ENCODE measurements around the gene TMEM176B.

Gene TMEM176B

DNA sequence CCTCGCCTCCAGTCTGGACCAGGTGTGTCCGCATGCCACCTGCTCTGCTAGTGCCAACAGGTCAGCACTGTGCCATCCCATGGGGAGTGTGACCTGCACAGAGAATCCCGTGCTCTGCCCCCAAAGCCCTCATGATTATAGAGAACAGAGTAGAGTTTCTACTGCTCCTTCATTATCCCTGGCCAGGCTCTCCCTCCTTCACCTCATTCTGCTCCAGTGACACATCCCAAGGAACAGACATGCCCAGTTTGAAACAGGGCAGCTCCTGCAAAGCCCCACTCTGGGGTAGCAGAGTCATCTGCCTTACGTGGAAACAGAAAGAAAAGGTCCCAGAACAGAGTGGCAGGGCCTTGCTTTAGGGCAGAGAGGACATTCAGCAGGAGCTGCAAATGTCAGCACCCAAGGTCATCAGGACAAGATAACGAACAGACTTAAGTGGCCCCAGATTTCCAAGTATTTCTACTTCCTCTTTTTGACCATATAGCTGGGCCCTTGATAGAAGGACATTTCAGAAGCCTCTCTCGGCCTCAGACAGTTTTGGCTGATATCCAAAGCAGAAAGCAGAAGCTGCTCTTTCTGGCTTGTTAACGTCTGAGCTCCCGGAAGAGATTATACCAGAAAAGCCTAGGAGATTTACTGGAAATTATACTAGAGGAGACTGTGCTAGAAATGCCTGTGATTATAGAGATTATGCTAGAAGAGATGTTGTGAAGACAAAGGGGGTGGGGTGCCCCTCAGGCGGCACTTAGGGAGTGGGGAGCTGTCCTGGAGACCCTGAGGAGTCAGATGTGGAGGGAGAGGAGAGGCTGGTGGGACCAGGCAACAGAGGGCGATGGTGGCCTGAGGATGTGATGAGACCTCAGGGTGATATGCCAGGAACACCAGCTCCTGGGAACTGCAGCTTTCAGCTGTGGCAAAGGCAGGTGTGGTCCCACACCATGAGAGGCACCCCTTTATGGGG, 12.6 kb downstream of the TMEM176B start:
- TF ChIP-seq, protein P1, sequence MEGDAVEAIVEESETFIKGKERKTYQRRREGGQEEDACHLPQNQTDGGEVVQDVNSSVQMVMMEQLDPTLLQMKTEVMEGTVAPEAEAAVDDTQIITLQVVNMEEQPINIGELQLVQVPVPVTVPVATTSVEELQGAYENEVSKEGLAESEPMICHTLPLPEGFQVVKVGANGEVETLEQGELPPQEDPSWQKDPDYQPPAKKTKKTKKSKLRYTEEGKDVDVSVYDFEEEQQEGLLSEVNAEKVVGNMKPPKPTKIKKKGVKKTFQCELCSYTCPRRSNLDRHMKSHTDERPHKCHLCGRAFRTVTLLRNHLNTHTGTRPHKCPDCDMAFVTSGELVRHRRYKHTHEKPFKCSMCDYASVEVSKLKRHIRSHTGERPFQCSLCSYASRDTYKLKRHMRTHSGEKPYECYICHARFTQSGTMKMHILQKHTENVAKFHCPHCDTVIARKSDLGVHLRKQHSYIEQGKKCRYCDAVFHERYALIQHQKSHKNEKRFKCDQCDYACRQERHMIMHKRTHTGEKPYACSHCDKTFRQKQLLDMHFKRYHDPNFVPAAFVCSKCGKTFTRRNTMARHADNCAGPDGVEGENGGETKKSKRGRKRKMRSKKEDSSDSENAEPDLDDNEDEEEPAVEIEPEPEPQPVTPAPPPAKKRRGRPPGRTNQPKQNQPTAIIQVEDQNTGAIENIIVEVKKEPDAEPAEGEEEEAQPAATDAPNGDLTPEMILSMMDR (conservative IDR thresholded peaks at IDR 0.05) = peak; percentile 45
- H3K27ac ChIP-seq = peak overlapping the region; percentile 81

DNA sequence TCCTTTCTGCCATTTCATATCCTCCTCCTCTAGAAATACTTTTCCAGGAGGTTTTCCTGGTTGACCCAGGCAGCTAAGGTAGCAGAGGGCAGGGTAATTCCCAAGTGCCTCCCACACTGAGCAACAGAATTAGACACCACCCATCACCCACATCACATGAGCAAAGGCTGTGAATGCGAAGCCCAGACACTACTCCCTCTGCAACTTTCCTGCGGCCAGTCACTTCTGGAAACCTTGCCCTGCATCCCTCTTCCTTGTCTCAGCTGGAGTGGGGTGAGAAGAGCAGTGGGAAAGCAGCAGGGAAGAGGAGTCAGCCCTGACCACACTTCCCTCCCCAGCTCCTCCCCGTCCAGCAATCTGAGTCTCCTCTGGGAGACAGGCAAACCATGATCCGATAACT, 15.2 kb downstream of the TMEM176B start:
- TF ChIP-seq, protein P1 (conservative IDR thresholded peaks at IDR 0.05) = no peak
- peak overlapping the region; percentile 66 for H3K27ac ChIP-seq

DNA sequence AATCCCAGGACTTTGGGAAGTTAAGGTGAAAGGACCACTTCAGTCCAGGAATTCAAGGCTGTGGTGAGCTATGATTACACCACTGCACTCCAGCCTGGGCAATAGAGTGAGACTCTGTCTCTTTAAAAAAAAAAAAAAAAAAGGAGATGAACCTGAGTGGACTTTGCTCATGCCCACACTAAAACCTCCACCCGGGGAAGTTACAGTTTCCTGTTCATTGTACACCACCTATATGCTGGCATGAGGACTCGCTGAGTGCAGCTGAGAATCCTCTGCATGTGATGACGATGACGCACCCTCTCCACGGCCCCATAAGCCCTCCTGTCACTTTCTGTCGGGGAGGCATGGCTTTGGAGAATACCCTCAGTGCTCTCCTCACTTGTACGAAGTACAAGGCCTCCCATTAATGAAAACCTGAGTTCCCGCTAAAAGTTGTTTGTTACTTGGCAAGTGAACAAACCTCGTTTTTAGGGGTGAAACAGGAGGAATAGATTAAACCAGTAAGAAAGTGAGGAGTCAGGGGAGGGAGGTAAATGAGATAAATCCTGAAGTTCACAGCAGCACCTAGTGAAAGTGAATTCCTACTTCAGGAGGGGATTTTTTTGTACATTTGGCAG, 15.9 kb downstream of the TMEM176B start:
- H3K27ac ChIP-seq = peak overlapping the region; percentile 66
- TF ChIP-seq, protein P1 (conservative IDR thresholded peaks at IDR 0.05) = no peak

DNA sequence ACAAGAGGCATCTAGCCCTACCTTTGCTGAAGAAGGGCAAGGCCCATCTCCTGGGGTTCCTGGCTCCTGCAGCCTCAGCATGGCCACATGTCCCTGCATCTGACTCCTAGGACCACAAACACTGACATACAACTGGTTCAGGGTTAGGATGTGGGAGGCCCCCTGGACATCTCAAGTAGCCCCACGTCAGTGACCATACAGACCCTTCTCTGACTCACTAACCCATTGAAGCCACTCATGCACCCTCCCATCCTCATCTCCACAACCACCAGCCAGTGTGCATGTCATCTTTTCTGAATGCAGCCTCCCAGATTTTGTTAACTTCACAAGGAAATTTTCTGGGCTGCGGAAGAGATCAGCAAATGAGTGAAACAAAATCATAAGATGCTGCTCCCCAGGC, 18.2 kb downstream of the TMEM176B start:
- TF ChIP-seq, protein P1 (conservative IDR thresholded peaks at IDR 0.05) = no peak
- peak overlapping the region; percentile 69 for H3K27ac ChIP-seq

DNA sequence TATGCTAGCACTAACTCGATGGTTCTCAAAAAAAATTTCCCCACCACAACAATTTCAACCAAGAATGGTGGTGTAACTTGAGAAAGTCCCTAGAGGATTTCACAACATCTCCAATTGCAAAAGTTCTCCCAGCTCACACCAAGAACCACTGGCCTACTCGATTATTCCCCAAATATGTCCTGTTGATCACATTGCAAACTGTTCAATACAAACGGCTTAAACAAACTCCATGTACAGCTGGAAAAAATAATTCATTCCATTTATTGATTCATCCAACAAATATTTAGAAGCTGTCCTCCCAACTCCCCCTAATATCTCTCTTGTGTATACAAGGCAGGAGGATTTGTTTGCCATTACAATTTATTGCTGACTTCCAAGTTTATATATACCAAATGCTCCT, 19.1 kb downstream of the TMEM176B start:
- H3K27ac ChIP-seq = peak overlapping the region; percentile 69
- TF ChIP-seq, protein P1 (conservative IDR thresholded peaks at IDR 0.05) = no peak

DNA sequence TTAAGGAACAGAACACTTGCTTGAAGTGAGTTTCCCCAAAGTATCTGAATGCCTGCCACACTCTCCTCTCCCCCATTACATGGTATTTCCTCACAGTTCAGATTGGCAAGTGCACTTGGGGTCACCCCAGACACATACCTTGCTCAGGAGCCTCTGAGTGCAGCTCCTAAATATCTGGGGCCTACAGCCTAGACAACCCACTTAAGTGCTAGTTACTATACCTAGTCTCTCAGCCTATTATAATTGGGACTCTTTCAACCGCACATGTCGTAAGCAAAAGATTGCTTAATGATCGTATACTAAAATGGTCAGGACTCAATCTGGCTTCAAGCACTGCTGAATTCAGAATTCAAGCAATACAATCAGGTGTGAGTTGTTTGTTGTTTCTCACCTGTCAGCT, 19.9 kb downstream of the TMEM176B start:
- H3K27ac ChIP-seq = peak overlapping the region; percentile 69
- TF ChIP-seq, protein P1 (conservative IDR thresholded peaks at IDR 0.05) = no peak

DNA sequence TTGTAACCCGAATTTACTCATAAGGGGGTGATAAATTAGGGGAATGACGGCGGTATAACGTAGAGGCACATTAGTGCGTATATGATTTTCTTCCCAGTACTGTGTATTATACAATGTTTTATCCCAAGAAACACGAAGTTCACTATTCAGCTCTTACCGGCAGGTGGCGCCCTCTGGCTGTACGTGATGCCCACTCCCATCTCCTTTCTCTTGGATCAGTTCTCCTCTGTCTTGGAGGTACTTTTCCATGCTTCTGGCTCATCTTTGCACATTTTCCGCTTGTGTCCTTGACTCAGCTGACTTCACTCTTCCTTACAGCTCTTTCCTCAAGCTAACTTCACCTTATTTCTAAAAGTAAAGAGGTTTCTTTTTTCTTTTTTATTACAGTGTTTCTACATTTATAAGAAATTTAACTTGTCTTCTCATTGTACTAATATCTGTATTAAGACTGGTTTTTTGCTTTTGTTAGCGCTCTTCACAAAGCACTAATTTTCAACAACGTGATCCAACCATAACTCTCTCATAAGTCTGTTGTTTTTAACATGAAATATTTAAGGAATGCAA, 21.3 kb downstream of the TMEM176B start:
- peak overlapping the region; percentile 37; the same call in 1 of the 2 replicates for H3K27ac ChIP-seq
- TF ChIP-seq, protein P1 (conservative IDR thresholded peaks at IDR 0.05) = peak; percentile 96

All from VCaP (cell line).